SK-N-SH treated with all-trans-retinoic acid at 6 μM for 48 hours (cell line): ENCODE results near the gene MAP3K13.

Experiments used
- ATAC-seq: fragments of 200-7000 bp; cut with Tn5 transposase; 3 replicates; pipeline ENCODE4 v1.9.1; 2020; ENCODE audit warnings: mild to moderate bottlenecking, moderate library complexity
- ARNTL ChIP-seq: fragments of 450-650 bp; formaldehyde crosslinking; IDR thresholded peaks from 2 replicates; pipeline ENCODE4 v1.5.0; 2020; ENCODE audit warnings: low read depth, mild to moderate bottlenecking, moderate library complexity, borderline replicate concordance
- CREB5 ChIP-seq: fragments of 250-450 bp; sonication (Bioruptor Pico); IDR thresholded peaks from 2 replicates; pipeline ENCODE4 v1.5.1; 2020; ENCODE audit warnings: low read depth, mild to moderate bottlenecking, moderate library complexity
- GLIS3 ChIP-seq: fragments of 250-450 bp; sonication (Bioruptor Pico); IDR thresholded peaks from 2 replicates; pipeline ENCODE4 v1.5.0; 2020; ENCODE audit warnings: mild to moderate bottlenecking, moderate library complexity
- OSR1 ChIP-seq: fragments of 250-450 bp; sonication (Bioruptor Pico); IDR thresholded peaks from 2 replicates; pipeline ENCODE4 v1.8.0; 2022; ENCODE audit warnings: moderate library complexity, mild to moderate bottlenecking, inconsistent platforms
- PATZ1 ChIP-seq: fragments of 250-450 bp; sonication (Bioruptor Pico); IDR thresholded peaks from 2 replicates; pipeline ENCODE4 v1.8.0; 2020; ENCODE audit warnings: mild to moderate bottlenecking, moderate library complexity, borderline replicate concordance
- POU6F1 ChIP-seq: fragments of 250-450 bp; sonication (Bioruptor Pico); IDR thresholded peaks from 2 replicates; pipeline ENCODE4 v1.8.0; 2021; ENCODE audit warnings: low read depth, mild to moderate bottlenecking, moderate library complexity, borderline replicate concordance
- RARB ChIP-seq: fragments of 250-450 bp; sonication (Bioruptor Pico); IDR thresholded peaks from 2 replicates; pipeline ENCODE4 v1.8.0; 2021; ENCODE audit warnings: mild to moderate bottlenecking, moderate library complexity
- SNAI2 ChIP-seq: fragments of 250-450 bp; sonication (Bioruptor Pico); IDR thresholded peaks from 2 replicates; pipeline ENCODE4 v1.5.0; 2020; ENCODE audit warnings: mild to moderate bottlenecking, moderate library complexity
- TCF4 ChIP-seq: fragments of 250-450 bp; sonication (Bioruptor Pico); IDR thresholded peaks from 2 replicates; pipeline ENCODE4 v1.8.0; 2021; ENCODE audit warnings: mild to moderate bottlenecking, moderate library complexity, borderline replicate concordance
- TSHZ2 ChIP-seq: fragments of 250-450 bp; sonication (Bioruptor Pico); IDR thresholded peaks from 2 replicates; pipeline ENCODE4 v1.5.0; 2020; ENCODE audit warnings: mild to moderate bottlenecking, moderate library complexity
- ZFP30 ChIP-seq: fragments of 450-650 bp; formaldehyde crosslinking; IDR thresholded peaks from 2 replicates; pipeline ENCODE4 v1.5.0; 2022; ENCODE audit warnings: mild to moderate bottlenecking, moderate library complexity
- ZNF565 ChIP-seq: fragments of 450-650 bp; formaldehyde crosslinking; conservative IDR thresholded peaks from 2 replicates; pipeline ENCODE4 v1.5.0; 2020; ENCODE audit warnings: low read depth, mild to moderate bottlenecking, moderate library complexity
- ZNF70 ChIP-seq: fragments of 450-650 bp; formaldehyde crosslinking; IDR thresholded peaks from 2 replicates; pipeline ENCODE4 v1.5.0; 2020; ENCODE audit warnings: mild to moderate bottlenecking, moderate library complexity
- ZNF8 ChIP-seq: fragments of 450-650 bp; formaldehyde crosslinking; IDR thresholded peaks from 2 replicates; pipeline ENCODE4 v1.5.0; 2020; ENCODE audit warnings: mild to moderate bottlenecking, moderate library complexity

MAP3K13 gene

GRCh38 chr3:185528532-185528931 is 165.6 kb downstream of the MAP3K13 start (continued):
- no peak for TF ChIP-seq TSHZ2 (CRISPR knock-in tag)

- ATAC-seq: no peak
Observed at GRCh38 chr3:185530856-185531255, 167.9 kb downstream of the MAP3K13 start.

GRCh38 chr3:185532901-185533300 is 170.0 kb downstream of the MAP3K13 start:
- ATAC-seq: no peak
- TF ChIP-seq TCF4 (CRISPR knock-in tag): no peak
- TF ChIP-seq PATZ1: no peak
- no peak for TF ChIP-seq RARB (CRISPR knock-in tag)
- TF ChIP-seq POU6F1 (CRISPR knock-in tag): no peak
- no peak for TF ChIP-seq ARNTL (CRISPR knock-in tag)
- no peak for TF ChIP-seq ZNF565
- TF ChIP-seq ZNF70 (CRISPR knock-in tag): no peak

More at GRCh38 chr3:185530856-185531255, 167.9 kb downstream of the MAP3K13 start:
- TF ChIP-seq PATZ1 (no peak), SNAI2 (CRISPR knock-in tag) (no peak), OSR1 (CRISPR knock-in tag) (no peak), ZNF8 (CRISPR knock-in tag) (no peak), RARB (CRISPR knock-in tag) (no peak), GLIS3 (no peak), CREB5 (CRISPR knock-in tag) (no peak), POU6F1 (CRISPR knock-in tag) (no peak), ARNTL (CRISPR knock-in tag) (no peak), ZFP30 (CRISPR knock-in tag) (no peak), TCF4 (CRISPR knock-in tag) (no peak), TSHZ2 (CRISPR knock-in tag) (no peak)
